Esophagus squamous epithelium (tissue), 5 donors: ENCODE measurements around the gene DLG2. TPM values are rescaled to one million over a fixed set of nuclear protein-coding genes. Genes with fewer than 3 reads are reported as not detected.

Experiments used
- DNase-seq: peaks from one replicate; lab custom pipeline; 2025; lab: John Stamatoyannopoulos, UW
- H3K27ac ChIP-seq, 4 donors: fragments of 200-600 bp; sonication (generic); one replicate each; pipeline ENCODE4 v1.5.1; 2016 to 2019; ENCODE audit warnings: mild to moderate bottlenecking in 1 of 4
- H3K27me3 ChIP-seq, 4 donors: fragments of 200-600 bp; sonication (generic); 1 replicate in 3 of 4; 2 replicates in 1 of 4; pipeline versions ENCODE4 v1.5.1 to v1.6.0; 2017 to 2021; ENCODE audit warnings: antibody characterized with exemption in 1 of 4
- H3K36me3 ChIP-seq, 3 donors: fragments of 200-600 bp; sonication (generic); one replicate each; pipeline ENCODE4 v1.5.1; 2016 to 2019
- H3K4me1 ChIP-seq, 3 donors: fragments of 200-600 bp; sonication (generic); one replicate each; pipeline ENCODE4 v1.5.1; 2017 to 2019
- H3K4me3 ChIP-seq, 4 donors: fragments of 200-600 bp; sonication (generic); 1 replicate in 3 of 4; 2 replicates in 1 of 4; pipeline ENCODE4 v1.5.1; 2016 to 2019; ENCODE audit warnings: mild to moderate bottlenecking in 2 of 4, moderate library complexity in 1 of 4
- H3K9me3 ChIP-seq, 3 donors: fragments of 200-600 bp; sonication (generic); one replicate each; pipeline ENCODE4 v1.5.1; 2016 to 2019
- POLR2A ChIP-seq, 4 donors: fragments of 450-650 bp; IDR thresholded peaks; one replicate each; pipeline ENCODE4 v1.6.1; 2017; ENCODE audit warnings: antibody characterized with exemption in 4 of 4, mild to moderate bottlenecking in 4 of 4, moderate library complexity in 3 of 4
- WGBS, 2 donors: methylation state at CpG; one replicate each; pipeline ENCODE4 v1.1.5; 2018; 5-methylcytosine and 5-hydroxymethylcytosine counted together
- intact Hi-C: fragments of 100-400 bp; cut with DNase I; formaldehyde crosslinking; loops from one replicate; pipeline ENCODE4 v1.15.0; 2022
- total RNA-seq, 4 donors: library from RNA; depleted of rRNA; stranded (reverse); fragments of >200 nt; gene quantifications; one replicate each; pipeline ENCODE4 v1.1.0, GENCODE V29; 2016
- TF ChIP-seq, protein P1 (sequence below), 6 experiments: fragments of 450-650 bp in 4 of 6; fragments of 200-600 bp in 2 of 6; sonication (generic) in 2 of 6; IDR thresholded peaks; one replicate each; pipeline ENCODE4 v1.5.1; 2016 to 2019; ENCODE audit warnings: antibody characterized with exemption in 6 of 6, mild to moderate bottlenecking in 4 of 6, moderate library complexity in 4 of 6
- donor health status: DM: yes; HTN: yes; CAD: no.

DLG2 gene
- total RNA-seq, 4 donors from 2014 or later, result 2.9 to 27.7 (median 12.6) TPM

DNA sequence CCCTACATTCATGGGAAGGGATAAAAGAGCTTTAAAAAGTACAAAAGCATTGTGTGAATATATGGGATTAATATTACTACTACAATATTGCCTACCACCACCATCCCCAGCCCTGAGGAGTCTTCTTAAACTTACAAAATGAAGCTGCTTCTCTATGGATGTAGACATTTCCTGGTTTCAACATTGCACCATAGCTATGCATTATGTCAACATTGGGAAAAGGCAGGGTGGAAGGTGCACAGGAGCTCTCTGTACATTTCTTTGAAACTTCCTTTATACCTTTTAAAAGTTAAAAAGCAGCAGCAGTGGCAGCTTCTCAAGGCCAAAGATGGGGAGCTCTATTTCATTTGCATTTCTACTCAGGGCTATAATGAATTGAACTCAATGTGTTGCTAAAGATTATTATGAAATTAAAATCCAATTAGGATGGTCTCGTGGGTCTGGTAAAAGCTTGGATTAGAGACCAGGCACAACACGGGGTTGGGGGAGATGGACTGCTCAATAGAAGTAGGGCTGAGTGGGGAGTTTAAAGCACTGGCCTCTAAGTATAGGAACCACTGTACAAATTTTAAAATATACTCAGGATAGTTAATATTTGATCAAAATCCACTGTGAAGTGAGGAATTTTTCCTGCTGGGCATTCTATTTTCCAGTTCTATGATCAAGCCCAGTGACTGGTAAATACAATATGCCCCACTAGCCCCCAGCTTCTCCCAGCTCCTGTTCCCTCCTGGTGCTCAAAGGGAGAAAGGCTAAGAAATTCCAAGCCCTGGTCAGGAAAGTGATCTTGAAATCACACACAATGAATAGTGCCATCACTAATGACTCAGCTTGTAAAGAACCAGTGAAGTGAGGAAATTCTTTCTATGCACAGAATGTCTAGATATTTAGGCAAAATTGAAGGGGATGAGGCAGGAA lies 1978.3 kb downstream of the DLG2 start:
- Histone ChIP-seq H3K27me3 (no peaks in the 10 kb centered on the region), H3K4me3 (no peak overlapping the region), H3K27ac (no peak overlapping the region), H3K36me3 (no peaks in the 10 kb centered on the region), H3K9me3 (no peaks in the 10 kb centered on the region), H3K4me1 (no peaks in the 10 kb centered on the region)
- intact Hi-C loops, result no loop called here
- 80 to 85% methylated on average over 2 of the region's 2 CpGs for WGBS, 2 donors
- TF ChIP-seq, protein P1, sequence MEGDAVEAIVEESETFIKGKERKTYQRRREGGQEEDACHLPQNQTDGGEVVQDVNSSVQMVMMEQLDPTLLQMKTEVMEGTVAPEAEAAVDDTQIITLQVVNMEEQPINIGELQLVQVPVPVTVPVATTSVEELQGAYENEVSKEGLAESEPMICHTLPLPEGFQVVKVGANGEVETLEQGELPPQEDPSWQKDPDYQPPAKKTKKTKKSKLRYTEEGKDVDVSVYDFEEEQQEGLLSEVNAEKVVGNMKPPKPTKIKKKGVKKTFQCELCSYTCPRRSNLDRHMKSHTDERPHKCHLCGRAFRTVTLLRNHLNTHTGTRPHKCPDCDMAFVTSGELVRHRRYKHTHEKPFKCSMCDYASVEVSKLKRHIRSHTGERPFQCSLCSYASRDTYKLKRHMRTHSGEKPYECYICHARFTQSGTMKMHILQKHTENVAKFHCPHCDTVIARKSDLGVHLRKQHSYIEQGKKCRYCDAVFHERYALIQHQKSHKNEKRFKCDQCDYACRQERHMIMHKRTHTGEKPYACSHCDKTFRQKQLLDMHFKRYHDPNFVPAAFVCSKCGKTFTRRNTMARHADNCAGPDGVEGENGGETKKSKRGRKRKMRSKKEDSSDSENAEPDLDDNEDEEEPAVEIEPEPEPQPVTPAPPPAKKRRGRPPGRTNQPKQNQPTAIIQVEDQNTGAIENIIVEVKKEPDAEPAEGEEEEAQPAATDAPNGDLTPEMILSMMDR (IDR thresholded peaks at IDR 0.05), result no peak
- no peak for TF ChIP-seq POLR2A (IDR thresholded peaks at IDR 0.05)
- DNase-seq, result no peak

DNA sequence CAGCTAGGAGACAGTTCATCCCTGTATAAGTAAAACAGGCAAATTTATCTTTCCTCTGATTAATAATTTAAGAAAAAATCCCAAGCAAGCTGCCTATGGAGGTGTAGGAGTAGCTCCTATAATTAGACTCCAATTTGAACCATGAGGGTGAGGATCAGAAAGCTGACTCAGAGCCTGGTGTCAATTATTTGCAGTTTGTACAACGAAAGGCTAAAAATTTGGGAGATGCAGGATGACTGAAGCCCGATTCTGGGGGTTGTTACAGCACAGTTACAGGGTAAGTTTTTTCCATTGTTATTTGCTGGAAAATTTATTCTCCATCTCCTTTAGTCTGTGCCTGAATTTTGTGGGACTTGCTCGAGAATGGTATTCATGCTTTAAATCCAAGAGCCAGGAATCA lies 1981.6 kb downstream of the DLG2 start:
- intact Hi-C loops, result no loop called here
- TF ChIP-seq, protein P1 (IDR thresholded peaks at IDR 0.05), result no peak
- no peak for TF ChIP-seq POLR2A (IDR thresholded peaks at IDR 0.05)

DNA sequence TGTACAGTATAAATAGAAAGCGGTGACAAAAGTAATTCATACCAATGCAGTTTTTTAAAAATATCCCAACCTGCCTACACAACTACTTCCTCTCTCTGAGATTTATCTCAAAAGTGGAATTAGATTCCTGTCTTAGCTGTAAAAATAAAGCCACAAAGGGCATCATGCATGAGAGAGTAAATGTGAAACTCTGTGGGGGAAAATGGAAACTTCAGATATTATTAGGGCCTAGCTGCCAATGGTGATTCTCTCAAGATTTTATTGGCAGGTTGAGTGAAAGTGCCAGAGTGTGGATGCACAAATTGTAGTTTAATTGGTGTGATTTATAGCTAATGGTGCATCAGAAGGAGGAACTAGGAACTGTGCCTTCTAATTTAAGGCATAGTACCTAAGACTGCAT lies 1984.0 kb downstream of the DLG2 start:
- H3K27ac ChIP-seq, result no peak overlapping the region
- intact Hi-C loops, result no loop called here
- H3K4me1 ChIP-seq, result no peaks in the 10 kb centered on the region
- no peak overlapping the region for H3K4me3 ChIP-seq
- 69 to 73% methylated on average over 1 of the region's 1 CpG for WGBS, 2 donors
- TF ChIP-seq POLR2A (IDR thresholded peaks at IDR 0.05), result no peak
- TF ChIP-seq, protein P1 (IDR thresholded peaks at IDR 0.05), result no peak
- H3K36me3 ChIP-seq, result no peaks in the 10 kb centered on the region
- H3K9me3 ChIP-seq, result no peaks in the 10 kb centered on the region
- no peak for DNase-seq
- H3K27me3 ChIP-seq, result no peaks in the 10 kb centered on the region

More for the DNA sequence above, 1981.6 kb downstream of the DLG2 start:
- no peak for DNase-seq
- 76 to 81% methylated on average over 3 of the region's 3 CpGs for WGBS, 2 donors
- no peaks in the 10 kb centered on the region for H3K9me3 ChIP-seq
- H3K4me1 ChIP-seq, result no peaks in the 10 kb centered on the region
- no peak overlapping the region for H3K4me3 ChIP-seq
- H3K27me3 ChIP-seq, result no peaks in the 10 kb centered on the region
- H3K36me3 ChIP-seq, result no peaks in the 10 kb centered on the region
- H3K27ac ChIP-seq, result no peak overlapping the region

DNA sequence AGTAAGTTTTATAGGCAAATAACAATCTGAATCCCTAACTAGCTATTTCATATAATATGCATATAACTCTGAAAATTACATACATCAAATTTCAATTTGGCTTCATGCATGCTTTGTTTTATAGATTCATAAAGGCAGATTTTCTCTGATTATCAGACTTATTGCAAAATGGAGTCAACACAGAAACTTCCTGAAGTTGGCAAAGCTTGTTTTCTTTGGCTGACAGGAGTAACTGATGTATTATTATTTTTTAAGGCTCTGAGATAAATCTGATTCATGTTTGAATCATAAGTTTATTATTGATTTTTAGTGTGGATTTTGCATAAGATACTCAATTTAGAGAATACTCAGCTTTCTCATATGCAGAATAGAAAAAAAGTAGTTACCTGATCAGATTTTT lies 1984.6 kb downstream of the DLG2 start:
- no peaks in the 10 kb centered on the region for H3K9me3 ChIP-seq
- H3K36me3 ChIP-seq, result no peaks in the 10 kb centered on the region
- H3K27me3 ChIP-seq, result no peaks in the 10 kb centered on the region
- no peak for DNase-seq
- H3K4me1 ChIP-seq, result no peaks in the 10 kb centered on the region
- no peak for TF ChIP-seq POLR2A (IDR thresholded peaks at IDR 0.05)
- TF ChIP-seq, protein P1 (IDR thresholded peaks at IDR 0.05), result no peak
- no peak overlapping the region for H3K4me3 ChIP-seq
- no peak overlapping the region for H3K27ac ChIP-seq
- intact Hi-C loops, result no loop called here

DNA sequence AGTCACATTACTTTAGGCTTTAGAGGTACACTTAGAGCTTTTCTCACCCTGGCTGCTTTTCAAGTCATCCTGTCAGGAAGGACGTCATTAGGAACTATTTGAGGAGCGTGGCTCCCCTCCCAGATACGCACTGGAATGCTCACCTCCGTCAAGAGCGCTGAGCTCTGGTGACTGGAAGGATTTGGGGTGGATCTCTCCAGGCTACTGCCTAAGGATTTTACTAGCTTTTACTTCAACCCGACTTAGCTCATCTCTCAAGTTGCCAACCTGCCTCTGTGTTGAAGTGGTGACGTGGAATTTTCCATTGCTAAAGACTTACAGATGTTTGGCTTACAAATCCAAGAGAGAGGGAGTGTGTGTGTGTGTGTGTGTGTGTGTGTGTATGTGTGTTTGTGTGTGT lies 1985.6 kb downstream of the DLG2 start:
- no peak overlapping the region for H3K4me3 ChIP-seq
- DNase-seq, result no peak
- no peaks in the 10 kb centered on the region for H3K27me3 ChIP-seq
- TF ChIP-seq, protein P1 (IDR thresholded peaks at IDR 0.05), result no peak
- no peak for TF ChIP-seq POLR2A (IDR thresholded peaks at IDR 0.05)
- WGBS, 2 donors, result 41 to 60% methylated on average over 4 to 7 of the region's 7 CpGs
- no peaks in the 10 kb centered on the region for H3K9me3 ChIP-seq
- intact Hi-C loops, result no loop called here
- H3K36me3 ChIP-seq, result no peaks in the 10 kb centered on the region
- H3K4me1 ChIP-seq, result no peaks in the 10 kb centered on the region
- no peak overlapping the region for H3K27ac ChIP-seq
